ENCODE data around the gene TTC7B.

TTC7B gene

DNA sequence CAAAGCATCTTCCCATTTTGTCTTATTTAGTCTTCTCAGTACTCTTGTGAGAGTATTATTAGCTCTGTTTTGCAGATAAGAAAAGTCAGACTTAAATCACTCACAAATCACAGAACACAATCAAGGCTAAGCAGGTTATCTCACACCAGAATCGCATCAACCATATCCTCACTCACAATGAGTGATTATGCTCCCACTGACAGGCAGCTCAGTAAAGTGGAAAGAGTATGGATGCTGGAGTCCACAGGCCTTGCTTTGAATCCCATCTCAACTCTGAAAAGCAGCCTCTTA lies 43.1 kb downstream of the TTC7B start:
- DNase-seq: no peak

DNA sequence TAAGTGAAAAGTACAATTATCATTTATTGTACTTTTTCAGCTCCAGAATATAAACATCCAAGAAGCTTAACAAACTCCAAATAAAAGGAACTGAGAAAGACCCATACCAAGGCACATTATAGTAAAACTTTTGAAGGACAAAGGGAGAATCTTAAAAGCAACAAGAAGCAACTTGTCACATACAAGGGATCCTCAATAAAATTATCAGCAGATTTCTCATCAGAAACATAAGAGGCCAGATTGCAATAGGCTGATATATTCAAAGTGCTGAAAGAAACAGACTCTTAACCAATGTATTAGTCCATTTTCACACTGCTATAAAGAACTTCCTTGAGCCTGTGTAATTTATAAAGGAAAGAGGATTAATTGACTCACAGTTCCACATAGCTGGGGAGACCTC lies 48.3 kb downstream of the TTC7B start:
- DNase-seq: no peak

DNA sequence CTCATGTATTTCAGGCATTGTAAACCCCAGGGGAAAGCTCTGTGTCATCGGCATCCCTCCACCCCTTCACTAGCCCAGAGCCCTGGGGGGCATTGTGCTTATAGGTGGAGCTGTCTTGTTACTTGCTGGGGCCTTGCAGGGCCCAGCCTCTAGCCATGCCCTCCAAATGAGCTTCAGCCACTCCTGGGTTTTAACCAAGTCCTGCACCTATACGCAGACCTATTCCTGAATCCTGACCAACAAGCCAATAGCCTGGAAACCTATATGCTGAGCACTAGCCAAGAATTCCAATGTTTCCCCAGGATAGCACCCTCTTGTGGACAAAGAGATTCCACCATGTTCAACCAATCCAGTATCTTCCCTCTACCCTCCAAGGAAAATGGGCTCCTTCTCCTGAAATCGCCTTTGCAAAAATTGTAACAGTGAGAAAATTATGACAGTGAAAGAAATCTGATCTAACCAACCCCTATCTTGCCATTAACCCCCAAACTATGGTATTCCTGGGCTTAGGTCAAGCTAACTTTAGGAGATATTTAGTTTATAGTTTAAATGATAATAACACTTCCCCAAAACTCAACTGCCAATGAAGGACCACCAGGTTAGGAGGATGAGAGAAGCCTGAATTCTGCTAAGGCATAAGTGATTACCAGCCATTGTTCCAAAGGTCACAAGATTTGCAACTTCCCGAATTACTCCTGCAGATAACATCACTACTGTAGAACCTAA lies 55.5 kb downstream of the TTC7B start:
- peak; percentile 64 for DNase-seq

DNA sequence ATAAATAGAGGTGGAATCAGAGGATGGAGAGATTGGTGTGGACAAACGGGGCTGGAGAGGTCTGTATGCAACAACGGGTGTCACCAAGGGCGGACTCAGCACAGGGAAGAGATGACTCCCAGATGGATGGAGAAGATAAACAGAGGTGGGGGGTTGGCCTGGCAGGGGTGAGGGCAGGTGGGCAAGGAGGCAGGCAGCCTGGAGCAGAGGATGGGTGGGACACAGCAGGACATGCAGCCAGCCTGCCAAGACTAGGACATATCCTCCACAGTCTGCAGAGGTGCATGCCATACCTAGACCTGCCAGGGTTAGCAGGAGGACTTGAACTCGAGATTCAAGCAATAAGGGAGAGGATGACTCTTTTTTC lies 56.2 kb downstream of the TTC7B start:
- no peak for DNase-seq

DNA sequence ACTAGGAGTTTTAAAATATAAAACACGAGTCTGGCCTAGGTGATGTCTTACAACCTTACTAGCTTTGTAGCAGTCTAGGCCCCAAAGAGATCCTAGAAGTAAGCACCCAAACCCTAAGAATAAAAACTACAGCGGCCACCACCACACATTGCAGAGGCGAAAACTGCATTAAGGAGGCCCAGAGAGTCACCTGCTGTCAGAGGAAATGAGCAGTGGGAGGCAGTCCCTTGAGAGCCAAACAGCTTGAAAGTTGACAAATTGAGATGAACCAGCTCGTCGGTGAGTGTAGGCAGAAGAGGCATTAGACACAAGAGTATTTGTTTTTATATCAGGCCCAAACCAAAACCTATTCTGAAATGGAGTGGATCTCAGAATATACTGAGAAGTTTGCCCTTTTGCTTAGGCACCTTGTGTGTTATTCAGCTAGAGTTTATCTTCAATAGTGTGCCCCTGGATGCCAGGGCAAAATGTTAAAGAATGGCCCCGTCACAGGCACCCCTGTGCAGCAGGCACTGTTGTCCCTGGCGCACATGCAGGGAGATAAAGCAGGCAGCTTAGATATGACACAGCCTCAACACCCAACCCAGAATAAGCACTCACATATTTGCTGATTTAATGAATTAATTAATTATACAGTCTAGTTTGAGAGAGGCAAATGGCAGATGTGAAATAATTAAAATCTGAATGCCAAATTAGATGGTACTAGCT lies 56.7 kb downstream of the TTC7B start:
- no peak for DNase-seq

DNA sequence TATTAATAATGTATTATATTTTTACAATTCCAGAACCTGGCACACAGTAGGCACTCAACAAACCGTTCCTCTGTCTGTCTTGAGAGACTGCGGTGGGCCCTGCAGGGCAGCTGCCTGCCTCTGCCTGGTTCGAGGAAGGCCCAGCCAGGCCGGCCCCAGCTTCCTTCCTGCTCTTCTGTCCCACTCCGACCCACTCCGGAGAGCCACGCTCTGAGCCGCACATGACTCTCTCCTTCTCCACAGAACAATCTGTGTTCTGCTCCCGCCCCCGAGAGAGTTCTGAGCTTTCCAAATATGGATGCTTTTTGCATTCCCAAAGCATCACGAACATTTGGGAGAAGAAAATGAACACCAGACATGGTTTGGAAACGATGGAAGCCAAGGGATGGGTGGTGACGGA lies 57.3 kb downstream of the TTC7B start:
- peak; percentile 14 for DNase-seq

DNA sequence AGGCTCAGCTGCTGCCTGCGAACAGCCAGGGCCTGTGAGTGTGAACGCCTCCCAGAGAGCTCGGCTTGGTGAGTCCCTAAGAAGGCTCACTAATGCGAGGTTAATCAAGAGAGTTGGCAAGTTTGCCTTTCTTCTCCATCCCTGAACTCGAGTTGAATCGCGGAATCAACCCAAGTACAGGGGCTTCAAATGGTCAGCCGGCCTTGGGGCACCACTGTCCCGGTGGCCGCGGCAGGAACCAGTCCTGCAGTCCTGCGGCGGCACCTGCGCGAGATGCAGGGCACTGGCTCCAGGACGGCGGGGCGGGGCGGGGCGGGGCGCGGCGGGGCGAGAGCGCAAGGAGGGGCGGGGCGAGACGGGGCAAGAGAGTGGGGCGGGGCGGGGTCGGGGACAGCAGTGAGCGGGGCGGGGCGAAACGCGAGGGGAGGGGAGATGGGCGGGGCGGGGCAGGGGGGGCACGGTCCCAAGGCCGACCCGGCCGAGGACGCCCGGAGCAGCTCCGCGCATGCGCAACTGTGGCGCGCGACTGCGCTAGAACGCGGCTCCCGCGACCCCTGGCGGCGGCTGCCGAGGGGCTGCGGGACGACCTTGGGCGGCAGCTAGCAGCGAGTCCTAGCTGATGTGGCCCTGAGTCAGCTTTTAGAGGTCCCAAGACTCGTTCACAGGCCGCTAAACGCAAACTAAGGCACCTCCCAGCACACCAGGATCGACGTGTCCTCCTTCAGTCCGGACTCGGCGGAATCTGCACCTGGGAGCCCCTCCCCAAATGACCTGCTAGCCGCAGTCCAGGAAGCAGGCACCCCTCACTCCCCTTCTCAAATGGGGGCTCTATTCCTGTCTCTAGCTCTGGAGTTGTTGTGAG lies 58.0 kb downstream of the TTC7B start:
- DNase-seq: peak; percentile 92

DNA sequence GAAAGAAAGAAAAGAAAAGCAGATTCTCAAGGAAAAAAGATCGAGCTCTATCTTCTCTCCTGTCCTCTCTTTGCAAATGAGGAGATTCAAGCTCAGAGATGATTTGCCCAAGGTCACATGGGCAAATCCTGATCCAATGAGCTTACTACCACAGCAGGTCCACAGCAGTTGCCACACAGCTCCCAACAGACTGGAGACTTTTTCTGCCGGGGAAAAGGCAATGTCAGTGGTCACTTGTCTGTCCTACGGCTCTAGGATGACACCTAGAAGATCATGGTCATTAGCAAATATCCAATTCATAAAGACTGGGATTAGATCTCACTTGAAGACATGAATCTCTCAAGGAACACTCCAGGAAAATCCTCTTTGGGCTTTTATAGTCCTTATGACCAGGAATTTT lies 58.8 kb downstream of the TTC7B start:
- DNase-seq: peak; percentile 4

DNA sequence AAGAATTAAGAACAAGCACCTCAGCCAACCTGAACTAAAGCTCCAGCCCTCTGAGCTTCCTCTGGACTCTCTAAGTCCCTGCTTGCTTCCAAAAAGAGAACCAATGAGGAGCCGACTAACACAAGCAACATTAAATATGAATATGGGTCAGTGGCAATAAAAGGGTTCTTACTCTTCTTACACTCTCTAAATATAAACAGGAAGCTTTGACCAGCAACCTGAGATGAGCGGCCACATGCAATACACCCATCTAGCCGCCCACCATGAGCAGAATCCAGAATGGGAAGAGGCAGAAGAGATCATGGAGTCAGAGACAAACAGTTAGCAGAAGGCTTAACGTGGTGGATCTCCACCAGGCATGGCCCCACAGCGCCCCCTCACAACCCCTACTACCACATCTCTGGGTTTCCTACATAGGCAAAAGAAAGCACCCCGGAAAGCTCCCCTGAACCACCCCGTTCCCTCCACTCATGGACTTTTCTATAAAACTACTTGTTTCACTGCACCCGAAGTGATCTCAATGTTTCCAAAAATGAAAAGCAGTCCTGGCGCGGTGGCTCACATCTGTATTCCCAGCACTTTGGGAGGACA lies 59.4 kb downstream of the TTC7B start:
- no peak for DNase-seq

DNA sequence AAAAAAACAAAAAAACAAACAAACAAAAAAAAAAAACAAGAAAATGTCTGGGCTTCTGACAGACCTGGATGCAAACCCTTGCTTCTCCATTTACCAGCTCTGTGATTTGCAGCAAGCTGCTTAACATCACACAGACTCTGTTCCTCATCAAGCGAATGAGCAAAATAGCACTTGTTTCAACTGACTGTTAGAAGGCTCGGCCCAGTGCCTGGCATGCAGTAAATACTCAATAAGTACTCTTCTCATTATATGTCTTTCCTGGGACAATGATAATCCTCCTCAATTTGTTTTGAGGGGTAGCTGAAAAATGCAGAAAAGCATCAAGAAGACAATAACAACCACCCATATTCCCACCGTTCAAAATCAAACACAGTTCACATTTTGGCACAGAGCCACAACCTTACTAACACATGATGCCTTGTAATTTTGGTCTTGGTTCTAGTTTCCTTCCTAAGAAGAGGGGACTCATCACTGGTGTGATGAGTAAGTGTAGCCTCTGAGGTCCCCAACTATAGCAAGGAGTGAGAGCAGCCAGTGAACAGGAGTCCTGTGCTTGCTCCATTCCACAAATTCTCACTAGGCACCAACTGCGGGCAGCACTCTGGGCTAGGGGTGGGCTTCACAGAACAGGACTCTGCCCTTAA lies 60.4 kb downstream of the TTC7B start:
- DNase-seq: no peak

DNA sequence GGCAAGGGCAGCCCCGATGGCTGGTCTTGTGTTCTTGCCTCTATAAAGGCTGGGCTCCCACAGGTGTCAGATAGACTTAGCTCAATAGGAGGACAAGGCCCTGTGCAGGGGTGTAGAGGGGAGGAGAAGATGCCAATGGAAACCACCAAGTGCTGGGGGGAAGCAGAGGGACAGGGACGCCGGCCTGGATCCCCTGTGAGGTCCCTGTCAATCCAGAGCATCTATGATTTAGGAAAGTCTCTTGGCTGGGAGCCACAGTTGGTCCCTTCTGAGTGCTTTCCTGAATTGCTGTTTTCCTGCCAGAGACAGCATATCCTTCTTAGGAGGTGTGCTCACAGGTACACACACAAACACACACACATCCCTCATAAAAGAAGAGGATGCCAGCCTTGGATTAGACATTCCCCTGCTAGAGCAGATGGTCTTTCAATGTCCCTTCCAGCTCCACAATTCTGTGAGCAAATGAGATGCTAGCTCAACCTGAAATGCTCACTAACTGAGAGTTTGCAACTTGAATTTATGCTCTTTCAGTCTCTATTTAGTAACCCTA lies 62.7 kb downstream of the TTC7B start:
- DNase-seq: no peak

DNA sequence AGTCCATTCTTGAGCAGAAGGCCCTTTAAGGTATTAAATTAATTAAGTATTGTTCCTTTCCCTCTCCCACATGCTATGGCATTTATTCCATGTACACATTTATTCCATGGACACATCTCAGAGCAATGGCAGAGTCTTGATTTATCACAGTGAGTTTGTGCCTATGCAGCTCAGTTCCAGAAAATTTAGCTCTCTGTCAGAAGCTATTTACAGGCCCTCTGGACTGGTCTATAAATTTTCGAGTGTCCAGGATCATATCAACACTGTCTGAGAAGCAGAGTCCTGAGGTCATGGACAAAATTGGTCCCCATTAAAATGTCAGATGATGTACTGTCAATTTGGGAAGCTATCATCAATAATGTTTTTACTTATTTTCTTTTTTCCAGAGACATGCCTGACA lies 65.5 kb downstream of the TTC7B start:
- no peak for DNase-seq

DNA sequence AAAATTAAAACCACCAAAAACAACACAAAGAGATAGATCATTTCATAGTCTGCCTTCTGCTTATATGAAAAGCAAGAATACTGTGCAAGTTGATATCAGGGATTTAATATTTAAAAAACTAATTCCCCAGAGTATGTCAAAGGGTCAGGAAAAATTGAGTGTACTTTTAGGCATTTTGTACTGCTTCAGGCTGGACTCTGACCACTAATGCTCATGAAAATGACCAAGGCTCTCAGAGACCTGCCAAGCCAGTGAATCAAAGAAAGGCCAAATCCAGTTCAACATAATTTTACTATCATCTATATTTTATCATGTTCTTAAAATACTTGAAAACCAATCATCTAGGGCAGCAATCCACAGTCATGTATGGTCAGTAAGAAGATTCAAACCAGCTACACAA lies 66.0 kb downstream of the TTC7B start:
- DNase-seq: no peak

DNA sequence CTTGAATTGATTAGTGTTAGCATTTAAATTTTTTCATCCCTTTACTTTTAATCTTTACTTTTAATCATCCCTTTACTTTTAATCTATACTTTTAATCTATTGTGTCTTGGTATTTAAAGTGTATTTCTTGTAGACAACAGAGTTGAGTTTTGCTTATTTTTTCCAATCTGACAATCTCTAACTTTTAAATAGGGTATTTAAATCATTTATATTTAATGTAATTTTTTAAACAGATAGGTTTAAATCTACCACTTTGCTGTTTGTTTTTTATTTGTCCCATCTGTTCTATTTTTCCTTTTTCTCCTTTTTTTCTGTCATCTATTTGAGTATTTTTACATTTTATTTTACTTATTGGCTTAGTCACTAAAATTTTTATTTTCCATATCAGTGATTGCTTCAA lies 68.3 kb downstream of the TTC7B start:
- no peak for DNase-seq

DNA sequence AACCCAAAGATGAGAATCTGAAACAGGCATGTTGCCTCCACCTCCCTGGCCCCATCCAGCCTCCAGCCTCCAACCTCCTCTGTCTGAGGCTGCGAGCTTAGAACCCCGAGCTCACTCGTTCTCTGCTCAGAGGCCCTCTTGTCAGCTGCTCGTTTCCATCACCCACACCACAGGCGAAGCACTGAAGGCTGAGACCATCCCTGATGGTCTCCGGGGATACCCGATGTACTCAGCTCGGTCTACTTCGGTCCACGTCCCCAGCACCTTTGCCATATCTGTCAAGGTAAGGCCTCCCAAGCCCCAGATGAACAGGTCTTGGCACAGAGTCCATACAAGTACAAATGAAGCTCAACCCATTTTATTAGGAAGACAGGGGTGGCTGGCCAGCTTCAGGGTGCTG lies 72.4 kb downstream of the TTC7B start:
- DNase-seq: no peak

DNA sequence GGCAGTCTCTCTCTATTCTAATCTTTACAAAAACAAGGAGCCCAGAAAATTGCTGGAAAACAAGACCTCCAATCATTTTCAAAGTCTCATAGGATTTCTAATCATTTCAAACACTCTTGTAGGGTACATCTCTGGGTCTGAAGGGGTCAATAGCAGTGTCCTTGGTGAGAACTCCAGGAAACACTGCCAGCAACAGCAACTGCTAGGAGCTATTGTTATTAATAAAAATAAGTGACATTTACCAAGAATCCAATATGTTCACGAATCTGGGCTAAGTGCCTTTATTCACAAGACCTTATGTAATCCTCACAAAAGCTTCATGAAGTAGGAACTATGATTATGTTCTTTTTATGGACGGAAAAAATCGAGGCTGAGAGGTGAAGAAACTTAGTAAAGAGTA lies 72.8 kb downstream of the TTC7B start:
- DNase-seq: no peak

DNA sequence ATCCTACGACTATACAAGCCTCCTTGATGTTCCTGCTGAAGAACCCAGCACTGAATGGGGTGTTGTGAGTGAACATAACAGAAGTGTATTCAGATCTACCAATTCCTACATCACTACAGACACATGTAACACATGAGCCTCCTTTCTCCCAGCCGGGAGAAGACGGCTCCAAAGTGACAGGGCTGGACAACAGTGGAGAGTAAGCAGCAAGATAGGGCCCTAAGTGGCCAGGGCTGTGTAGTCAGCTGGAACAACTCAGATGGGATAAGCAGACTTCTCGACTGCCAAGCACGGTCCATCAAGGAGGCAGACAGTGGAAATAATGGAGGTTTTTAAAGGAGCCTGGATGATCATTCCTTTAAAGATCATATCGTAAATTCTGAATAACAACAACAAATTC lies 73.5 kb downstream of the TTC7B start:
- no peak for DNase-seq

DNA sequence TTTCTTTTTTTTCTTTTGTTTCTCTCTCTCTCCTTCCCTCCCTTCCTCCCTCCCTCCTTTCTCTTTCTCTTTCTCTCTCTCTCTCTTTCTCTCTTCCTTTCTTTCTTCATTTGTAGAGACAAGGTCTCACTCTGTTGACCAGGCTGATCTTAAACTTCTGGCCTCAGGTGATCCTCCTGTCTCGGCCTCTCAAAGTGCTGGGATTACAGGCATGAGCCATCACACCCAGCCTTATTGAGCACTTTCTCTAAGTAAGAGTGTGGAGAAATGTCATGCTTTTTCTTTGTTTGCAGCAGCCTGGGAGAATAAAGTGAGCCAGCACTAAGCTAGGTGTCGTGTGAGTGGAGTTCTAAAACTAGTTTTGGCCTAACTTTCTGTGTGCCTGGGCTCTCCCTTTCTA lies 74.0 kb downstream of the TTC7B start:
- no peak for DNase-seq

DNA sequence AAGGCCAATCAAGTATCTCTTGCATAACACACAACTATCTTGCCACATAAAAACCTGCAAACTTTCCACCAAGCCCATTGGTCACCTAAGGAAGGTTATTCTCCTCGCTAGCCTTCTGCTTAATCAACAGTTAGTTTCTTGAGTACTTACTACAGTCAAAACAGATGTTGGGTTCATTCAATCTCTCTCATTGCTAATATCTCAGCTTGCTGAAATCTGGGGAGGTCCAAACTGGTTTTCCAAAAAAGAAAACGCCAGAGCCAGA lies 74.6 kb downstream of the TTC7B start:
- DNase-seq: no peak

DNA sequence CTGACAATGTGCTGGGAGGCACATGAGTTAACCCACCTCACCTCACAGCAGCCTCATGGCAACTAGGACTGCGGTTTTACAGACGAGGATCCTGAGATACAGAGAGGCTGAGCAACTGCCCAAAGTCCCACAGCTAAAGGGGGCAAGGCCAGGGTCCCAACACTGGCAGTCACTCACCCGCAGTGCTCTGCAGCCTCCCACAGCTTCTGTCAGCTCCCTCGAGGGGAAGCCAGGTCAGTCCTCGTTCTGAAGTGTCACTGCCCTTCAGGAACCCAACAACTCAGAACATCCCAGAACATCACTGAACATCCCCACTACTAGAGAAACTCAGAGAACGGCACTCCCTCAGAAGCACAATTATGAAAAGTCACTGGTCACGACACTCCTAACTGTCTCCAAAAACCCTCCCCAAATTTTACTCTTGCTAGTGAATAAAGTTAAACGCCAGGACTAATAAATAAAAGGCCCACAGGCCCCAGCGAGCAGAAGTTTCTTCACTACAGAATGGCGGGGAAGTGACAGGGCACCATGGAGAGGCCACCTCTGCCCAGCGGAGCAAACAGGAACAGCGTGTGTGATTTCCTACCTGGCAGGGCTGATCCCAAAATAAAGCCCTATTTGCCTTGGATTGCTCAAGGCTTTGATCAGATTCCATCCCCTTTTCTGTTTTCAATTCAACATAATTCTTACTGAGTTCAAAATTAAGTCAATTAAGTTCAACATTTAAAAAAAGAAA lies 75.1 kb downstream of the TTC7B start:
- DNase-seq: no peak

DNA sequence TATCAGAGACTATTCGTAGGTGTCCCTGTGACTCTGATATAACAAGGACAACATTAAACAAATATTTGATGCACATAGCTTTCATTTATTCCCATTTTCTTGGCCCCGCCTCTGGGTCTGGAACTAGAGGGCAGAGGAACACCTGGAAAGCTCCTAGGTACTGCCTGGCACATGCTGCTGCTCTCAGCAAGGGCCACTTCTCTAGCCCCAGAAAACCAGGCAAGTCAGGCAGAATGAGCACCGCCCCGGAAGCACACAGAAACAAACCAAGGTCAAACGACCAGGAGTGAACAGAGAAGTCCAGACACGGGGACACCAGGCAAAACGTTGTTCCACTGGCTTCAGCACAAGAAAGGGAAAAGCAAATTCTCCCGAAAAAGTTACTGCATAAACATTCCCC lies 76.1 kb downstream of the TTC7B start:
- DNase-seq: no peak

DNA sequence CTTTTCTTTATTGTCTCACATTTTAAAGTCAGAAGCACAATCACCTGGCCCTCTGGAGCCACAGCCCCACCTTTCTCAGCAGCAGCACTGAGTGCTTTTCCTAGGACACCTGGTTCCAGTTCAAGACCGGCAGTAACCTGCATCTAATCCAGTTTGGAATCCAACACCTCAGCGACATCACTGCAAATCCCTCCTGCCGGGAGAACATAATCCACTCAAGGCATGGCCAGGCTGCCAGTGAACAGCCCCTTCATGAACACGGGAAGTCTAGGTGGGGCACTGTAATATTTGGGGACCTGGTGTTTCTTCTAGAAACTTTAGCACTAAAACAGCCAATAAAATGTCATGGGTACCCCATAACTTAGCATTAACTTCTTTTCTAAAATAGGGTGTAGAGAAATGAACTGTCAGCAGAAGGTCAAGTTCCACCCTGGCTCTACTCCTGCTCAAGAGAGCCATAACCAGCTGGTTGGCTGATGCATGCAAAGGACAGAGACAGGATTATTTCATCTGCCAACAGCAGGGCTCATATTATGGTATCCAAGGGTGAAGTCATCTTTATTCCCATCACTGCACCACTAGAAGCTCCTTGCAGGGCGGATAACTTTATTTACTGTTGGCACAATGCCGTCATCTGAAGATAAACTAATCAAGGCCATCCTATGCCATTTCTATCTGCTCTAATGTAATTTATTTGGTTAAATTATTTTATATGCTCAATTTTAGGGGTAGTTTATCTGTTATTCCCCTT lies 76.7 kb downstream of the TTC7B start:
- DNase-seq: no peak
